ENCODE data around the gene WDR86.
A peak's percentile ranks its signal among the peaks of the same experiment; 100 is the strongest.

Gene WDR86

GRCh38 chr7:151345576-151346469 is 64.0 kb downstream of the WDR86 start:
- Histone ChIP-seq H3K9me2 (replicated peaks; ENCODE audit: insufficient read depth, low read length) (no peaks in the 10 kb centered on the region), H3K36me3 (replicated peaks; ENCODE audit: insufficient read depth, low read length) (0 out of 2 replicates have a peak, but pooled peaks cover 4% of the 10 kb centered on the region), H3K4me2 (ENCODE audit: low read depth, low read length) (no peak overlapping the region), H4K20me1 (ENCODE audit: insufficient read depth, low read length) (0 out of 2 replicates have a peak, but pooled peaks cover 2% of the 10 kb centered on the region), H3K27me3 (replicated peaks; ENCODE audit: insufficient read depth, low read length) (no peaks in the 10 kb centered on the region), H3K27ac (ENCODE audit: low read length) (no peak overlapping the region), H3K4me1 (ENCODE audit: low read length) (peaks cover 10% of the 10 kb centered on the region), H3K9me3 (replicated peaks; ENCODE audit: insufficient read depth, low read length) (no peaks in the 10 kb centered on the region), H3K9ac (ENCODE audit: low read length) (no peak overlapping the region), H2AFZ (ENCODE audit: low read length) (no peak overlapping the region), H3K79me2 (ENCODE audit: low read length) (peaks cover 4% of the 10 kb centered on the region), H3F3A (ENCODE audit: insufficient read depth, low read length) (peaks cover 30% of the 10 kb centered on the region), H3K4me3 (ENCODE audit: low read length) (no peak overlapping the region)
- no peak for TF ChIP-seq EZH2 (optimal IDR thresholded peaks at IDR 0.05; ENCODE audit: low read depth, low read length)
- no peak for TF ChIP-seq EZH2phosphoT487 (IDR thresholded peaks at IDR 0.05; ENCODE audit: low read length)
- no peak for TF ChIP-seq CTCF (IDR thresholded peaks at IDR 0.05; ENCODE audit: low read length)
- no peak for DNase-seq

GRCh38 chr7:151343516-151343915 is 66.3 kb downstream of the WDR86 start:
- H3K9ac ChIP-seq (ENCODE audit: low read length): no peak overlapping the region

GRCh38 chr7:151342811-151343210 is 67.0 kb downstream of the WDR86 start:
- no peak overlapping the region for H2AFZ ChIP-seq (ENCODE audit: low read length)
- peak overlapping the region; percentile 68 for H3K4me3 ChIP-seq (ENCODE audit: low read length)
- H3K27ac ChIP-seq (ENCODE audit: low read length): peak overlapping the region; percentile 24; the same call in 1 of the 2 replicates
- H3F3A ChIP-seq (ENCODE audit: insufficient read depth, low read length): peaks cover 34% of the 10 kb centered on the region
- H3K9me3 ChIP-seq (replicated peaks; ENCODE audit: insufficient read depth, low read length): no peaks in the 10 kb centered on the region
- H3K9ac ChIP-seq (ENCODE audit: low read length): no peak overlapping the region; the same call in 1 of the 2 replicates
- no peaks in the 10 kb centered on the region for H3K9me2 ChIP-seq (replicated peaks; ENCODE audit: insufficient read depth, low read length)
- no peaks in the 10 kb centered on the region for H3K27me3 ChIP-seq (replicated peaks; ENCODE audit: insufficient read depth, low read length)
- H4K20me1 ChIP-seq (ENCODE audit: insufficient read depth, low read length): no peaks in the 10 kb centered on the region
- TF ChIP-seq EZH2 (optimal IDR thresholded peaks at IDR 0.05; ENCODE audit: low read depth, low read length): no peak
- no peak for TF ChIP-seq EZH2phosphoT487 (IDR thresholded peaks at IDR 0.05; ENCODE audit: low read length)
- TF ChIP-seq CTCF (IDR thresholded peaks at IDR 0.05; ENCODE audit: low read length): no peak
- H3K4me1 ChIP-seq (ENCODE audit: low read length): peaks cover 19% of the 10 kb centered on the region
- H3K36me3 ChIP-seq (replicated peaks; ENCODE audit: insufficient read depth, low read length): 0 out of 2 replicates have a peak, but pooled peaks cover 4% of the 10 kb centered on the region
- no peak for DNase-seq
- peak overlapping the region; percentile 67 for H3K4me2 ChIP-seq (ENCODE audit: low read depth, low read length)
- H3K79me2 ChIP-seq (ENCODE audit: low read length): peaks cover 4% of the 10 kb centered on the region

More at GRCh38 chr7:151343516-151343915, 66.3 kb downstream of the WDR86 start:
- 0 out of 2 replicates have a peak, but pooled peaks cover 4% of the 10 kb centered on the region for H3K36me3 ChIP-seq (replicated peaks; ENCODE audit: insufficient read depth, low read length)
- no peak for TF ChIP-seq EZH2phosphoT487 (IDR thresholded peaks at IDR 0.05; ENCODE audit: low read length)
- no peak for TF ChIP-seq CTCF (IDR thresholded peaks at IDR 0.05; ENCODE audit: low read length)
- no peak for TF ChIP-seq EZH2 (optimal IDR thresholded peaks at IDR 0.05; ENCODE audit: low read depth, low read length)
- H3K4me1 ChIP-seq (ENCODE audit: low read length): peaks cover 19% of the 10 kb centered on the region
- peaks cover 34% of the 10 kb centered on the region for H3F3A ChIP-seq (ENCODE audit: insufficient read depth, low read length)
- H4K20me1 ChIP-seq (ENCODE audit: insufficient read depth, low read length): no peaks in the 10 kb centered on the region
- no peak overlapping the region for H3K27ac ChIP-seq (ENCODE audit: low read length)
- no peaks in the 10 kb centered on the region for H3K27me3 ChIP-seq (replicated peaks; ENCODE audit: insufficient read depth, low read length)
- no peaks in the 10 kb centered on the region for H3K9me2 ChIP-seq (replicated peaks; ENCODE audit: insufficient read depth, low read length)
- no peak overlapping the region for H3K4me2 ChIP-seq (ENCODE audit: low read depth, low read length)
- H2AFZ ChIP-seq (ENCODE audit: low read length): no peak overlapping the region
- DNase-seq: no peak
- no peak overlapping the region for H3K4me3 ChIP-seq (ENCODE audit: low read length)
- no peaks in the 10 kb centered on the region for H3K9me3 ChIP-seq (replicated peaks; ENCODE audit: insufficient read depth, low read length)
- peaks cover 4% of the 10 kb centered on the region for H3K79me2 ChIP-seq (ENCODE audit: low read length)

All from MM.1S (cell line).